Measurements from ENCODE around the gene LMAN2L. TPM values are rescaled to one million over a fixed set of nuclear protein-coding genes. Genes with fewer than 3 reads are reported as not detected.

The LMAN2L gene
- total RNA-seq, 4 donors from 2014 or later = 10.2 to 21.2 (median 16.8) TPM

DNA sequence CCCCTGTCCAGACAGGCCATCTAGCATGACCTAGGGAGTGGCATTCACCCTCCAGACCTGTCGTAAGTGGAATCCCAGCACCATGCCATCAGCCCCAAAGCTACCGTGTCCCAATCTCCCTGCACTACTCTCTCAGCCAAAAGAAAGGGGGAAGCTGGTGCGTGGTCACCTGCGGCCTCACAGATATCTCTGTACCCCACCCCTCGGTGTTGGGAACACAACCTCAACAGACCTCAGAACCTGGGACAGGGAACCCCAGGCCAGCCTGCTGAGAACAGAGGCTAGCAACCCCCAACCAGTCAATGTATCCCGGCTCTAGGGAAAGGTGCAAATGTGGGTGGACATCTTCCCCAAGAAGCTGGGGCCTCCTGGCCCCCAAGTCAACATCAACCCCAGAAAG lies 38.2 kb downstream of the LMAN2L start:
- Histone ChIP-seq H3K36me3 (peaks cover 0 to 72% (median 0%) of the 10 kb centered on the region in 3 donors), H3K27ac (no peak overlapping the region), H3K4me1 (no peaks in the 10 kb centered on the region), H3K4me3 (no peak overlapping the region), H3K27me3 (no peaks in the 10 kb centered on the region), H3K9me3 (no peaks in the 10 kb centered on the region)
- DNase-seq (ENCODE audit: low spot score in 2 of 2) = no peak
- TF ChIP-seq EP300 (IDR thresholded peaks at IDR 0.05) = no peak
- TF ChIP-seq POLR2A (IDR thresholded peaks at IDR 0.05) = no peak
- no peak for TF ChIP-seq CTCF (IDR thresholded peaks at IDR 0.05)
- 93 to 97% methylated on average over 6 of the region's 6 CpGs for WGBS, 2 donors

DNA sequence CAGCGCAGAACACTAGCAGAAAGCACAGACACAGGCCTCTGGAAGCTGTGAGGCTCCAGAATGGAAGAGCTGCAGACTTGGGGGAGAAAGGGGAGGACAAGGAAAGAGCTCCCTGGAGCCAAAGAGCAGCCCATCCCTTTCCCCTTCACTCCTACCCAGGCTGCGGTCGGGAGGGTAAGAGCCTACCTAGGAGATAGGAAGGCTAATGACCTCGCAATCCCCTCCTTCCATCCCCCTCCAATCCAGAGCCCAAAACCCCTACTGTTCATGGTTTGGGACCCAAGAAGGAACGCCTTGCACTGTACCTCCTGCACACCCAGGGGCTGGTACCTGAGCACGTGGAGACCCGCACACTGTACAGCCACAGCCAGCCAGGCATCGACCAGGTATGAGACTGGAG lies 39.8 kb downstream of the LMAN2L start:
- DNase-seq (ENCODE audit: low spot score in 2 of 2) = no peak
- H3K4me1 ChIP-seq = no peaks in the 10 kb centered on the region
- no peaks in the 10 kb centered on the region for H3K27me3 ChIP-seq
- TF ChIP-seq CTCF (IDR thresholded peaks at IDR 0.05) (no peak), POLR2A (IDR thresholded peaks at IDR 0.05) (no peak), EP300 (IDR thresholded peaks at IDR 0.05) (no peak)
- H3K4me3 ChIP-seq = no peak overlapping the region
- WGBS, 2 donors = 93 to 94% methylated on average over 8 of the region's 8 CpGs
- peaks cover 0 to 57% (median 0%) of the 10 kb centered on the region in 3 donors for H3K36me3 ChIP-seq
- no peak overlapping the region for H3K27ac ChIP-seq
- H3K9me3 ChIP-seq = no peaks in the 10 kb centered on the region

DNA sequence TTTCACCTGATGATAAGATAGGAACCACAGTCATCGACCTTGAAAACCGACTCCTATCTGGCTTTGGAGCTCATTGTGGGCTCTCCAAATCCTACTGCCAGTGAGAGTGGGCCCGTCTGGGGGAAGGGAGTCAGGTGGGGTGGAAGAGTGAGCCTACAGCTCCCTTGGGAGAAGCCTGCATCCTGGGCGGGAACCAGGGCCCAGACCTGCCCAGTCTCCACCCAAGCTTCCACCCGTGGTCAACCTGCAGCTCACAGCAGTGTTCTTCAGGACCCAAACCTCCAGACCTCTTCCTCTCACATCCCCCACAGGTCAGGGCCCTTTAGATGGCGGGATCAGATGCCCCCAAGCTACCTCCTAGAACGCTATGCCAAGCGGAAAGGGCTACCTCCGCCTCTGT lies 40.2 kb downstream of the LMAN2L start:
- H3K27ac ChIP-seq = no peak overlapping the region
- H3K36me3 ChIP-seq = peaks cover 0 to 52% (median 0%) of the 10 kb centered on the region in 3 donors
- H3K4me3 ChIP-seq = no peak overlapping the region
- TF ChIP-seq POLR2A (IDR thresholded peaks at IDR 0.05) = no peak
- TF ChIP-seq EP300 (IDR thresholded peaks at IDR 0.05) = no peak
- no peak for TF ChIP-seq CTCF (IDR thresholded peaks at IDR 0.05)
- no peaks in the 10 kb centered on the region for H3K9me3 ChIP-seq
- no peak for DNase-seq (ENCODE audit: low spot score in 2 of 2)
- no peaks in the 10 kb centered on the region for H3K4me1 ChIP-seq
- 81 to 86% methylated on average over 9 of the region's 9 CpGs for WGBS, 2 donors
- H3K27me3 ChIP-seq = no peaks in the 10 kb centered on the region

DNA sequence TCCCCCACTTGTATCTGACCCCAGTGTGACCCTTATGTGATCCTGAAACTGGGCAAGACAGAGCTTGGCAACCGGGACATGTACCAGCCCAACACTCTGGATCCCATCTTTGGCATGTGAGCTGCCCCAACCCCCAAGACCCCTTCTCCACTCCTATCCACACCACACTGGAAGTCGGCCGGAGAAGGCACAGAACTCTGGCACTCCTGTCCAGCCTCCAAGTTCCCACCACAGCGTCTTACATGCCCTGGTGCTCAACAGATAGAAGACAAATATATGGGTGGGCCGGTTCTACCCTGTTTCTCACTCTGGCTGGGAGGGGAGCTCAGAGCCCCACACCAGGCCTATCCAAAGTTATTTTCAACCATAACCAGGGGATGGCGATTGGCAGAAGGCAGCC lies 40.8 kb downstream of the LMAN2L start:
- no peak for DNase-seq (ENCODE audit: low spot score in 2 of 2)
- no peak overlapping the region for H3K27ac ChIP-seq
- WGBS, 2 donors = 84 to 95% methylated on average over 6 of the region's 6 CpGs
- no peaks in the 10 kb centered on the region for H3K27me3 ChIP-seq
- H3K9me3 ChIP-seq = no peaks in the 10 kb centered on the region
- no peak overlapping the region for H3K4me3 ChIP-seq
- H3K4me1 ChIP-seq = no peaks in the 10 kb centered on the region
- H3K36me3 ChIP-seq = peaks cover 0 to 46% (median 0%) of the 10 kb centered on the region in 3 donors
- TF ChIP-seq CTCF (IDR thresholded peaks at IDR 0.05) = no peak
- no peak for TF ChIP-seq EP300 (IDR thresholded peaks at IDR 0.05)
- no peak for TF ChIP-seq POLR2A (IDR thresholded peaks at IDR 0.05)

GRCh38 chr2:96698221-96698861 lies 41.5 kb downstream of the LMAN2L start:
- no peak overlapping the region for H3K27ac ChIP-seq
- no peaks in the 10 kb centered on the region for H3K4me1 ChIP-seq
- H3K4me3 ChIP-seq = no peak overlapping the region
- peaks cover 0 to 42% (median 0%) of the 10 kb centered on the region in 3 donors for H3K36me3 ChIP-seq
- TF ChIP-seq CTCF (IDR thresholded peaks at IDR 0.05) (no peak), POLR2A (IDR thresholded peaks at IDR 0.05) (no peak), EP300 (IDR thresholded peaks at IDR 0.05) (no peak)
- no peak for DNase-seq (ENCODE audit: low spot score in 2 of 2)
- no peaks in the 10 kb centered on the region for H3K9me3 ChIP-seq
- no peaks in the 10 kb centered on the region for H3K27me3 ChIP-seq
- 90 to 94% methylated on average over 14 of the region's 14 CpGs for WGBS, 2 donors
